H1 (cell line): ENCODE data around the gene EPHB3. TPM values are rescaled to one million over a fixed set of nuclear protein-coding genes. Genes with fewer than 3 reads are reported as not detected.

Experiments
- CTCF ChIA-PET: fragments of 300-600 bp; sonication (Branson Sonifier 250); formaldehyde crosslinking; loops from one replicate; lab custom pipeline; 2021; ENCODE audit not compliant: partially characterized antibody; lab: Charles Lee
- POLR2A ChIA-PET: fragments of 300-600 bp; sonication (Branson Sonifier 250); formaldehyde crosslinking; loops from one replicate; lab custom pipeline; 2021; ENCODE audit warnings: inconsistent platforms; ENCODE audit not compliant: partially characterized antibody; lab: Charles Lee
- DNase-seq, 2 experiments: peaks; one replicate each; pipeline versions ENCODE4 v3.0.0 to v3.0.0-alpha.2; 2010 to 2022; ENCODE audit warnings: low spot score in 2 of 2, low read depth in 1 of 2, mixed read lengths in 1 of 2
- FAIRE-seq: peaks from 2 replicates; lab custom pipeline; 2011; peaks lifted over from hg19 to GRCh38; lab: Jason Lieb, UNC
- H2AFZ ChIP-seq: 2 replicates; pipeline ENCODE4 v1.8.1; 2012; ENCODE audit warnings: low read length, inconsistent platforms
- H2AK5ac ChIP-seq: 2 replicates; pipeline ENCODE4 v1.6.1; 2013; ENCODE audit warnings: low read depth, low read length
- H2BK120ac ChIP-seq: replicated peaks from 2 replicates; pipeline ENCODE3; 2013; ENCODE audit warnings: low read depth, low read length, inconsistent platforms
- H2BK12ac ChIP-seq: 2 replicates; pipeline ENCODE4 v1.6.1; 2013; ENCODE audit warnings: low read depth, low read length
- H2BK15ac ChIP-seq: 2 replicates; pipeline ENCODE4 v1.6.1; 2013; ENCODE audit warnings: low read length
- H2BK20ac ChIP-seq: 2 replicates; pipeline ENCODE4 v1.6.1; 2013; ENCODE audit warnings: low read length
- H2BK5ac ChIP-seq: 2 replicates; pipeline ENCODE4 v1.6.1; 2013; ENCODE audit warnings: low read depth, low read length
- H3K14ac ChIP-seq: 2 replicates; pipeline ENCODE4 v1.6.1; 2013; ENCODE audit warnings: inconsistent platforms; ENCODE audit not compliant: insufficient read length
- H3K18ac ChIP-seq: 2 replicates; pipeline ENCODE4 v1.6.1; 2013; ENCODE audit warnings: low read length; ENCODE audit errors: extremely low read depth
- H3K23ac ChIP-seq: 2 replicates; pipeline ENCODE4 v1.6.1; 2013; ENCODE audit warnings: inconsistent platforms; ENCODE audit not compliant: insufficient read length
- H3K23me2 ChIP-seq: 2 replicates; pipeline ENCODE4 v1.6.1; 2013; ENCODE audit warnings: low read depth, low read length
- H3K27ac ChIP-seq: 2 replicates; pipeline ENCODE4 v1.6.1; 2011; ENCODE audit warnings: low read depth, low read length, inconsistent platforms
- H3K27me3 ChIP-seq, 4 experiments: replicated peaks in 1 of 4; 1 replicate in 1 of 4; 2 replicates in 3 of 4; pipeline versions ENCODE4 v1.6.1 to v1.8.1; 2011 to 2013; ENCODE audit warnings: low read length in 3 of 4, mild to moderate bottlenecking in 3 of 4, inconsistent platforms in 2 of 4, mixed read lengths in 2 of 4, moderate library complexity in 1 of 4; ENCODE audit not compliant: control insufficient read depth in 3 of 4, insufficient read depth in 3 of 4; ENCODE audit errors: extremely low read depth in 1 of 4
- H3K36me3 ChIP-seq, 4 experiments: 2 replicates each; pipeline versions ENCODE4 v1.6.1 to v1.8.1; 2011 to 2013; ENCODE audit warnings: mild to moderate bottlenecking in 4 of 4, low read length in 3 of 4, moderate library complexity in 2 of 4, control low read depth in 1 of 4, inconsistent platforms in 1 of 4; ENCODE audit not compliant: insufficient read depth in 4 of 4, control insufficient read depth in 2 of 4
- H3K4ac ChIP-seq: replicated peaks from 2 replicates; pipeline ENCODE3; 2013; ENCODE audit warnings: low read length, low read depth, mixed read lengths, inconsistent platforms; ENCODE audit not compliant: insufficient read length
- H3K4me1 ChIP-seq, 4 experiments: replicated peaks in 1 of 4; 1 replicate in 1 of 4; 2 replicates in 3 of 4; pipeline versions ENCODE4 v1.6.1 to v1.8.1; 2011 to 2013; ENCODE audit warnings: low read length in 3 of 4, inconsistent platforms in 2 of 4, mixed read lengths in 1 of 4; ENCODE audit not compliant: insufficient read depth in 4 of 4, control insufficient read depth in 3 of 4
- H3K4me2 ChIP-seq, 2 experiments: 2 replicates each; pipeline versions ENCODE4 v1.6.1 to v1.8.1; 2011 to 2013; ENCODE audit warnings: low read depth in 2 of 2, low read length in 2 of 2, control low read depth in 1 of 2, inconsistent platforms in 1 of 2, mild to moderate bottlenecking in 1 of 2; ENCODE audit not compliant: insufficient read depth in 1 of 2
- H3K4me3 ChIP-seq, 4 experiments: fragments of 200-600, 300-600 bp in 1 of 4; sonication (generic), shearing (Covaris generic), sonication (Bioruptor Twin) in 1 of 4; 2 replicates each; pipeline versions ENCODE4 v1.5.1 to v1.8.1; 2011 to 2016; ENCODE audit warnings: low read length in 4 of 4, low read depth in 3 of 4, control low read depth in 2 of 4, inconsistent platforms in 2 of 4, mild to moderate bottlenecking in 2 of 4, mixed read lengths in 1 of 4, moderate library complexity in 1 of 4; ENCODE audit not compliant: insufficient read depth in 2 of 4; ENCODE audit errors: extremely low read depth in 1 of 4
- H3K56ac ChIP-seq: replicated peaks from 2 replicates; pipeline ENCODE3; 2013; ENCODE audit warnings: low read depth, mild to moderate bottlenecking, mixed read lengths, low read length, inconsistent platforms; ENCODE audit not compliant: insufficient read length
- H3K79me1 ChIP-seq: 2 replicates; pipeline ENCODE4 v1.6.1; 2013; ENCODE audit warnings: low read depth, low read length, control low read depth
- H3K79me2 ChIP-seq, 2 experiments: 2 replicates each; pipeline versions ENCODE4 v1.6.1 to v1.8.1; 2012 to 2013; ENCODE audit warnings: low read length in 2 of 2, mild to moderate bottlenecking in 2 of 2, inconsistent platforms in 1 of 2; ENCODE audit not compliant: insufficient read depth in 2 of 2, control insufficient read depth in 1 of 2
- H3K9ac ChIP-seq, 4 experiments: replicated peaks in 1 of 4; 1 replicate in 1 of 4; 2 replicates in 3 of 4; pipeline versions ENCODE4 v1.6.1 to v1.8.1; 2011 to 2013; ENCODE audit warnings: low read depth in 3 of 4, low read length in 3 of 4, control low read depth in 2 of 4, mild to moderate bottlenecking in 2 of 4, moderate library complexity in 2 of 4, inconsistent platforms in 1 of 4; ENCODE audit errors: extremely low read depth in 1 of 4
- H3K9me3 ChIP-seq, 2 experiments: 2 replicates each; pipeline versions ENCODE4 v1.6.1 to v1.8.1; 2012 to 2013; ENCODE audit warnings: mild to moderate bottlenecking in 2 of 2, moderate library complexity in 2 of 2, control low read depth in 1 of 2, inconsistent platforms in 1 of 2, low read depth in 1 of 2, low read length in 1 of 2, mixed read lengths in 1 of 2; ENCODE audit not compliant: insufficient read depth in 2 of 2
- H4K20me1 ChIP-seq, 2 experiments: replicated peaks in 1 of 2; 2 replicates each; pipeline versions ENCODE3 to v1.8.1; 2011 to 2013; ENCODE audit warnings: inconsistent platforms in 2 of 2, low read length in 2 of 2, mild to moderate bottlenecking in 1 of 2; ENCODE audit not compliant: insufficient read depth in 2 of 2, control insufficient read depth in 1 of 2
- H4K5ac ChIP-seq: 2 replicates; pipeline ENCODE4 v1.6.1; 2013; ENCODE audit warnings: low read length, low read depth, mixed read lengths, inconsistent platforms; ENCODE audit not compliant: insufficient read length
- H4K8ac ChIP-seq: 2 replicates; pipeline ENCODE4 v1.8.0; 2013; ENCODE audit warnings: mild to moderate bottlenecking, moderate library complexity, low read length, inconsistent platforms; ENCODE audit not compliant: insufficient read depth; ENCODE audit errors: extremely low read depth
- H4K91ac ChIP-seq: replicated peaks from 2 replicates; pipeline ENCODE3; 2013; ENCODE audit warnings: low read length, mixed read lengths, inconsistent platforms; ENCODE audit not compliant: insufficient read length
- CEBPB ChIP-seq: IDR thresholded peaks from 2 replicates; pipeline ENCODE4 v1.6.1; 2012; ENCODE audit warnings: low read depth, low read length
- EGR1 ChIP-seq: IDR thresholded peaks from 2 replicates; pipeline ENCODE4 v1.6.1; 2011; ENCODE audit warnings: low read depth, low read length, borderline replicate concordance
- GABPA ChIP-seq: IDR thresholded peaks from 2 replicates; pipeline ENCODE4 v1.6.1; 2011; ENCODE audit warnings: mild to moderate bottlenecking, low read length, moderate library complexity, borderline replicate concordance; ENCODE audit not compliant: insufficient read depth
- HDAC6 ChIP-seq: IDR thresholded peaks from one replicate; pipeline ENCODE4 v1.7.1; 2012; ENCODE audit warnings: low read depth, mild to moderate bottlenecking, inconsistent platforms, low read length, moderate library complexity
- MAX ChIP-seq: IDR thresholded peaks from 2 replicates; pipeline ENCODE4 v1.6.1; 2012; ENCODE audit warnings: inconsistent platforms
- RNF2 ChIP-seq: fragments of 200-900, 300-1000 bp; sonication (generic); IDR thresholded peaks from 2 replicates; pipeline ENCODE4 v1.7.1; 2016; ENCODE audit warnings: borderline replicate concordance, low read depth, mild to moderate bottlenecking, antibody characterized with exemption, low read length; ENCODE audit not compliant: poor library complexity, severe bottlenecking; ENCODE audit errors: missing control alignments
- SAP30 ChIP-seq: fragments of 300-600 bp; sonication (generic); IDR thresholded peaks from 2 replicates; pipeline ENCODE4 v1.7.1; 2012; ENCODE audit warnings: low read length, moderate library complexity, mild to moderate bottlenecking, inconsistent platforms; ENCODE audit not compliant: insufficient read depth, insufficient replicate concordance
- SIRT6 ChIP-seq: IDR thresholded peaks from one replicate; pipeline ENCODE4 v1.7.1; 2012; ENCODE audit warnings: low read length, inconsistent platforms
- USF2 ChIP-seq: IDR thresholded peaks from 2 replicates; pipeline ENCODE4 v1.6.1; 2011; ENCODE audit warnings: low read length, improper control_type of control experiment
- YY1 ChIP-seq: IDR thresholded peaks from 2 replicates; pipeline ENCODE4 v1.6.1; 2011; ENCODE audit warnings: low read depth, mild to moderate bottlenecking, low read length
- WGBS, 2 experiments: shearing (Covaris generic) in 1 of 2; methylation state at CpG; one replicate each; pipeline versions ENCODE4 v1.1.6 to v1.1.7; 2013 to 2015; ENCODE audit warnings: low lambda C conversion rate in 2 of 2, mixed read lengths in 2 of 2, inconsistent platforms in 1 of 2, low coverage in 1 of 2, missing lambda C conversion rate in 1 of 2; ENCODE audit not compliant: insufficient replicate concordance in 2 of 2, insufficient coverage in 1 of 2, insufficient read length in 1 of 2; ENCODE audit errors: extremely low coverage in 1 of 2, missing lambda C conversion rate in 1 of 2; 5-methylcytosine and 5-hydroxymethylcytosine counted together
- polyA plus RNA-seq, 7 experiments: library from polyadenylated mRNA; depleted of rRNA in 3 of 7; stranded (reverse) in 5 of 7; unstranded in 2 of 7; fragments of >200 nt in 5 of 7; fragments of 200-250 nt in 2 of 7; gene quantifications; 1 replicate in 5 of 7; 2 replicates in 1 of 7; 4 replicates in 1 of 7; pipeline versions ENCODE4 v1.2.1 to v1.2.3, GENCODE V29; 2011 to 2013; ENCODE audit warnings: missing spikeins in 2 of 7, mixed read lengths in 2 of 7
- total RNA-seq: library from RNA; stranded (reverse); fragmentation: NEBNext Ultra II Directional; extraction: Animal tissue kit (Norgen Biotek cat#: 25700); gene quantifications from 2 replicates; pipeline ENCODE4 v1.2.1, GENCODE V29; 2021

The EPHB3 gene
- total and polyA plus RNA-seq, 2 of the 8 experiments (the other 6 are each of a cell fraction or from before 2014, with no cell fraction given) = 0.41 to 0.91 TPM

- Histone ChIP-seq H3K56ac (no peak overlapping the region), H2BK120ac (no peak overlapping the region), H3K14ac (no peak overlapping the region), H3K27ac (no peak overlapping the region), H3K79me1 (no peaks in the 10 kb centered on the region), H3K36me3 (no peaks in the 10 kb centered on the region), H3K79me2 (no peaks in the 10 kb centered on the region), H2BK12ac (no peak overlapping the region), H3K4ac (no peak overlapping the region), H3K9ac (no peak overlapping the region), H4K8ac (no peak overlapping the region), H3K23ac (no peak overlapping the region), H4K20me1 (no peaks in the 10 kb centered on the region), H2AFZ (no peak overlapping the region), H3K18ac (no peak overlapping the region), H3K27me3 (peaks cover 0 to 8% (median 6%) of the 10 kb centered on the region in 4 experiments; a peak in 6 of 7 replicates), H4K91ac (no peak overlapping the region), H4K5ac (no peak overlapping the region), H3K23me2 (peaks cover 4% of the 10 kb centered on the region; the same call in 1 of the 2 replicates), H2BK15ac (no peak overlapping the region), H3K4me2 (no peak overlapping the region), H2BK20ac (no peak overlapping the region), H3K9me3 (no peaks in the 10 kb centered on the region), H2AK5ac (no peak overlapping the region), H3K4me3 (no peak overlapping the region), H2BK5ac (no peak overlapping the region), H3K4me1 (no peaks in the 10 kb centered on the region; a peak in 1 of 7 replicates)
- no peak for FAIRE-seq
- ChIA-PET CTCF (interaction anchor here (0.6 to 1.5 kb wide), 5 partner anchors 36 to 192 kb away, joined by 3 to 6 read pairs (median 3); partner anchors contain the start of gene MAGEF1), POLR2A (no interaction called here)
- 81% methylated on average over 8 of the region's 8 CpGs; no CpG with 5 or more reads in 1 of the 2 experiments for WGBS, 2 experiments
- no peak for DNase-seq
- no peak for TF ChIP-seq HDAC6
- TF ChIP-seq GABPA = no peak
- no peak for TF ChIP-seq CEBPB
- TF ChIP-seq USF2 = no peak
- TF ChIP-seq SIRT6 = no peak
- no peak for TF ChIP-seq SAP30
- no peak for TF ChIP-seq YY1
- no peak for TF ChIP-seq MAX
- no peak for TF ChIP-seq RNF2
- TF ChIP-seq EGR1 = no peak
Measured at GRCh38 chr3:184611607-184612281, 50.2 kb downstream of the EPHB3 start.
